ENCODE measurements around the gene ZNF277.

The ZNF277 gene

GRCh38 chr7:112288301-112288700 is 81.8 kb downstream of the ZNF277 start:
- DNase-seq = no peak
- Mint-ChIP-seq H3K4me1 (peaks cover 10% of the 10 kb centered on the region), H3K9me3 (no peaks in the 10 kb centered on the region), H3K27me3 (ENCODE audit: low read depth, poor library complexity) (no peaks in the 10 kb centered on the region), H3K36me3 (ENCODE audit: low read depth) (peaks cover 8% of the 10 kb centered on the region), H3K27ac (no peak overlapping the region), H3K4me3 (no peak overlapping the region)
- no peak for TF ChIP-seq CTCF (IDR thresholded peaks at IDR 0.05)

GRCh38 chr7:112290065-112290464 is 83.6 kb downstream of the ZNF277 start:
- Mint-ChIP-seq H3K4me1 (peaks cover 10% of the 10 kb centered on the region), H3K4me3 (no peak overlapping the region), H3K36me3 (ENCODE audit: low read depth) (peaks cover 8% of the 10 kb centered on the region), H3K9me3 (no peaks in the 10 kb centered on the region), H3K27me3 (ENCODE audit: low read depth, poor library complexity) (no peaks in the 10 kb centered on the region), H3K27ac (no peak overlapping the region)
- no peak for DNase-seq
- TF ChIP-seq CTCF (IDR thresholded peaks at IDR 0.05) = no peak

GRCh38 chr7:112292162-112292561 is 85.7 kb downstream of the ZNF277 start:
- Mint-ChIP-seq H3K27ac (peak overlapping the region; percentile 80), H3K9me3 (no peaks in the 10 kb centered on the region), H3K36me3 (ENCODE audit: low read depth) (peaks cover 8% of the 10 kb centered on the region), H3K4me3 (no peak overlapping the region), H3K4me1 (peaks cover 10% of the 10 kb centered on the region), H3K27me3 (ENCODE audit: low read depth, poor library complexity) (no peaks in the 10 kb centered on the region)
- no peak for TF ChIP-seq CTCF (IDR thresholded peaks at IDR 0.05)
- DNase-seq = no peak

- H3K4me1 Mint-ChIP-seq = peaks cover 10% of the 10 kb centered on the region
- DNase-seq = no peak
- peaks cover 4% of the 10 kb centered on the region for H3K36me3 Mint-ChIP-seq (ENCODE audit: low read depth)
- no peak for TF ChIP-seq CTCF (IDR thresholded peaks at IDR 0.05)
- H3K27ac Mint-ChIP-seq = peak overlapping the region; percentile 64
- H3K9me3 Mint-ChIP-seq = no peaks in the 10 kb centered on the region
- H3K4me3 Mint-ChIP-seq = no peak overlapping the region
- H3K27me3 Mint-ChIP-seq (ENCODE audit: low read depth, poor library complexity) = no peaks in the 10 kb centered on the region
These were observed 86.9 kb downstream of the ZNF277 start for GRCh38 chr7:112293416-112293815.

GRCh38 chr7:112296432-112296831 is 89.9 kb downstream of the ZNF277 start:
- H3K36me3 Mint-ChIP-seq (ENCODE audit: low read depth) = peaks cover 5% of the 10 kb centered on the region
- DNase-seq = no peak
- no peaks in the 10 kb centered on the region for H3K9me3 Mint-ChIP-seq
- no peak overlapping the region for H3K27ac Mint-ChIP-seq
- TF ChIP-seq CTCF (IDR thresholded peaks at IDR 0.05) = no peak
- H3K4me3 Mint-ChIP-seq = no peak overlapping the region
- H3K27me3 Mint-ChIP-seq (ENCODE audit: low read depth, poor library complexity) = no peaks in the 10 kb centered on the region
- peaks cover 10% of the 10 kb centered on the region for H3K4me1 Mint-ChIP-seq

GRCh38 chr7:112297681-112298080 is 91.2 kb downstream of the ZNF277 start:
- H3K4me3 Mint-ChIP-seq = no peak overlapping the region
- no peak for DNase-seq
- H3K4me1 Mint-ChIP-seq = peaks cover under 1% of the 10 kb centered on the region
- H3K27me3 Mint-ChIP-seq (ENCODE audit: low read depth, poor library complexity) = no peaks in the 10 kb centered on the region
- H3K9me3 Mint-ChIP-seq = no peaks in the 10 kb centered on the region
- peaks cover 7% of the 10 kb centered on the region for H3K36me3 Mint-ChIP-seq (ENCODE audit: low read depth)
- no peak for TF ChIP-seq CTCF (IDR thresholded peaks at IDR 0.05)
- no peak overlapping the region for H3K27ac Mint-ChIP-seq
